Measurements from ENCODE around the gene CAMK4.

CAMK4 gene

GRCh38 chr5:111227801-111228200 is 3.6 kb downstream of the CAMK4 start:
- DNase-seq (ENCODE audit: low read depth, low spot score), result peak; percentile 68

GRCh38 chr5:111228520-111229220 is 4.5 kb downstream of the CAMK4 start:
- no peak for TF ChIP-seq CTCF (IDR thresholded peaks at IDR 0.05; ENCODE audit: low read depth, low read length)
- DNase-seq (ENCODE audit: low read depth, low spot score), result no peak
- in situ Hi-C loops (cut with HindIII; ENCODE audit: low sequenced_read_pairs), result no loop called here
- no peak overlapping the region for H3K4me3 ChIP-seq (ENCODE audit: low read depth, low read length)

More at GRCh38 chr5:111227801-111228200, 3.6 kb downstream of the CAMK4 start:
- no peak overlapping the region for H3K4me3 ChIP-seq (ENCODE audit: low read depth, low read length)
- in situ Hi-C loops (cut with HindIII; ENCODE audit: low sequenced_read_pairs), result no loop called here
- no peak for TF ChIP-seq CTCF (IDR thresholded peaks at IDR 0.05; ENCODE audit: low read depth, low read length)

- TF ChIP-seq CTCF (IDR thresholded peaks at IDR 0.05; ENCODE audit: low read depth, low read length), result no peak
- DNase-seq (ENCODE audit: low read depth, low spot score), result no peak
- H3K4me3 ChIP-seq (ENCODE audit: low read depth, low read length), result no peak overlapping the region
- in situ Hi-C loops (cut with HindIII; ENCODE audit: low sequenced_read_pairs), result no loop called here
These were observed 5.1 kb downstream of the CAMK4 start for GRCh38 chr5:111229221-111229835.

- in situ Hi-C loops (cut with HindIII; ENCODE audit: low sequenced_read_pairs), result no loop called here
- H3K4me3 ChIP-seq (ENCODE audit: low read depth, low read length), result no peak overlapping the region
- TF ChIP-seq CTCF (IDR thresholded peaks at IDR 0.05; ENCODE audit: low read depth, low read length), result no peak
- no peak for DNase-seq (ENCODE audit: low read depth, low spot score)
These were observed 6.0 kb downstream of the CAMK4 start for GRCh38 chr5:111229871-111230810.

- TF ChIP-seq CTCF (IDR thresholded peaks at IDR 0.05; ENCODE audit: low read depth, low read length), result no peak
- no peak overlapping the region for H3K4me3 ChIP-seq (ENCODE audit: low read depth, low read length)
- in situ Hi-C loops (cut with HindIII; ENCODE audit: low sequenced_read_pairs), result no loop called here
- no peak for DNase-seq (ENCODE audit: low read depth, low spot score)
These were observed 6.9 kb downstream of the CAMK4 start for GRCh38 chr5:111231119-111231518.

GRCh38 chr5:111232311-111233051 is 8.3 kb downstream of the CAMK4 start:
- in situ Hi-C loops (cut with HindIII; ENCODE audit: low sequenced_read_pairs), result no loop called here
- DNase-seq (ENCODE audit: low read depth, low spot score), result no peak
- no peak overlapping the region for H3K4me3 ChIP-seq (ENCODE audit: low read depth, low read length)
- no peak for TF ChIP-seq CTCF (IDR thresholded peaks at IDR 0.05; ENCODE audit: low read depth, low read length)
